Breast epithelium (tissue), 4 donors: ENCODE results near the gene SCAP. TPM values are rescaled to one million over a fixed set of nuclear protein-coding genes. Genes with fewer than 3 reads are reported as not detected.

Experiments used
- DNase-seq, 2 donors: peaks; one replicate each; pipeline ENCODE4 v3.0.0-alpha.2; 2019; ENCODE audit warnings: low spot score in 2 of 2
- H3K27ac ChIP-seq, 2 donors: fragments of 200-600 bp; sonication (generic) in 1 of 2; one replicate each; pipeline ENCODE4 v1.5.1; 2016 to 2019; ENCODE audit warnings: mild to moderate bottlenecking in 1 of 2
- H3K27me3 ChIP-seq, 2 donors: fragments of 200-600 bp; sonication (generic) in 1 of 2; one replicate each; pipeline versions ENCODE4 v1.5.1 to v1.6.0; 2017 to 2019; ENCODE audit warnings: control low read depth in 1 of 2, mild to moderate bottlenecking in 1 of 2
- H3K36me3 ChIP-seq: fragments of 200-600 bp; one replicate; pipeline ENCODE4 v1.5.1; 2019
- H3K4me1 ChIP-seq, 2 donors: fragments of 200-600 bp; sonication (generic); one replicate each; pipeline ENCODE4 v1.5.1; 2016 to 2019; ENCODE audit warnings: control low read depth in 1 of 2
- H3K4me3 ChIP-seq, 3 donors: fragments of 200-600 bp; sonication (generic); 1 replicate in 2 of 3; 2 replicates in 1 of 3; pipeline ENCODE4 v1.5.1; 2016 to 2019; ENCODE audit warnings: mild to moderate bottlenecking in 3 of 3, moderate library complexity in 2 of 3
- H3K9me3 ChIP-seq, 2 donors: fragments of 200-600 bp; sonication (generic) in 1 of 2; one replicate each; pipeline ENCODE4 v1.5.1; 2016 to 2019; ENCODE audit warnings: control low read depth in 1 of 2
- CTCF ChIP-seq, 3 donors: fragments of 450-650 bp; IDR thresholded peaks; one replicate each; pipeline ENCODE4 v1.5.1; 2016 to 2017; ENCODE audit warnings: antibody characterized with exemption in 3 of 3, mild to moderate bottlenecking in 3 of 3, moderate library complexity in 3 of 3
- POLR2A ChIP-seq: fragments of 450-650 bp; IDR thresholded peaks from one replicate; pipeline ENCODE4 v1.6.1; 2016; ENCODE audit warnings: antibody characterized with exemption, mild to moderate bottlenecking, moderate library complexity
- POLR2AphosphoS5 ChIP-seq, 3 donors: sonication (generic); formaldehyde crosslinking; IDR thresholded peaks; one replicate each; pipeline ENCODE4 v1.6.1; 2017; ENCODE audit warnings: antibody characterized with exemption in 3 of 3
- intact Hi-C: fragments of 100-400 bp; cut with DNase I; formaldehyde crosslinking; loops from one replicate; pipeline ENCODE4 v1.15.1; 2023; ENCODE audit warnings: low total_unique reads
- total RNA-seq, 3 donors: library from RNA; depleted of rRNA; stranded (reverse); fragments of >200 nt; gene quantifications; one replicate each; pipeline ENCODE4 v1.1.0, GENCODE V29; 2016

Gene SCAP
- total RNA-seq, 3 donors from 2014 or later = 54.7 to 78.0 (median 72.7) TPM

GRCh38 chr3:47366833-47367232 lies 108.9 kb downstream of the SCAP start:
- intact Hi-C loops = no loop called here
- Histone ChIP-seq H3K9me3 (no peaks in the 10 kb centered on the region), H3K27ac (no peak overlapping the region), H3K27me3 (peaks cover 0 to 8% of the 10 kb centered on the region in 2 donors), H3K36me3 (no peaks in the 10 kb centered on the region), H3K4me3 (no peak overlapping the region), H3K4me1 (no peaks in the 10 kb centered on the region)
- DNase-seq = no peak
- TF ChIP-seq CTCF (IDR thresholded peaks at IDR 0.05) = no peak
- no peak for TF ChIP-seq POLR2A
- TF ChIP-seq POLR2AphosphoS5 (IDR thresholded peaks at IDR 0.05) = no peak

- Histone ChIP-seq H3K4me1 (no peaks in the 10 kb centered on the region), H3K9me3 (no peaks in the 10 kb centered on the region), H3K27ac (no peak overlapping the region), H3K36me3 (no peaks in the 10 kb centered on the region), H3K27me3 (peaks cover 0 to 5% of the 10 kb centered on the region in 2 donors), H3K4me3 (no peak overlapping the region)
- TF ChIP-seq POLR2A (no peak), POLR2AphosphoS5 (IDR thresholded peaks at IDR 0.05) (no peak), CTCF (IDR thresholded peaks at IDR 0.05) (no peak)
- DNase-seq = no peak
- intact Hi-C loops = no loop called here
These were observed 110.3 kb downstream of the SCAP start for GRCh38 chr3:47365213-47366153.

Other genes starting within 250 kb of the SCAP start
- 10 to 100 TPM in 1 of 3 donors, 1 to 10 TPM in 2; 4.5 to 10.7 (median 9.5) TPM for gene KIF9, start 193.1 kb downstream of the SCAP start, total RNA-seq
- 10 to 100 TPM; 12.5 to 14.5 (median 14.1) TPM for gene KLHL18, start 193.0 kb downstream of the SCAP start, total RNA-seq
- 10 to 100 TPM; 14.3 to 23.3 (median 18.4) TPM for gene PTPN23, start 94.9 kb downstream of the SCAP start, total RNA-seq
- gene ELP6, start 37.8 kb upstream of the SCAP start, total RNA-seq = 10 to 100 TPM; 21.8 to 28.5 (median 22.3) TPM
- under 1 TPM; 0.44 to 0.98 (median 0.96) TPM for gene CSPG5, start 102.9 kb upstream of the SCAP start, total RNA-seq